Left colon (tissue), 2 donors: Measurements from ENCODE around the gene SLC49A3. TPM values are rescaled to one million over a fixed set of nuclear protein-coding genes. Genes with fewer than 3 reads are reported as not detected.

Experiments used
- ATAC-seq: fragments of 200-7000 bp; cut with Tn5 transposase; one replicate; pipeline ENCODE4 v1.9.1; 2020; ENCODE audit warnings: mild to moderate bottlenecking, moderate library complexity
- DNase-seq, 2 donors: peaks; one replicate each; pipeline ENCODE4 v3.0.0-alpha.2; 2020
- intact Hi-C, 2 donors: fragments of 100-400 bp; cut with DNase I in 1 of 2; cut with micrococcal nuclease in 1 of 2; formaldehyde crosslinking; loops; one replicate each; pipeline versions ENCODE4 v1.11.2 to v1.14.0; 2022; cut with DNase I, micrococcal nuclease
- total RNA-seq, 2 donors: library from RNA; stranded (reverse); fragmentation: NEBNext Ultra II Directional; extraction: Animal tissue kit (Norgen Biotek cat#: 25700); gene quantifications; one replicate each; pipeline ENCODE4 v1.2.1, GENCODE V29; 2021
- donor health status: DM: no; HTN: no; CAD: no.
- donor health status: DM: yes; HTN: yes; CAD: no.

SLC49A3 gene
- total RNA-seq, 2 donors from 2014 or later: 10.7 to 15.8 TPM

DNA sequence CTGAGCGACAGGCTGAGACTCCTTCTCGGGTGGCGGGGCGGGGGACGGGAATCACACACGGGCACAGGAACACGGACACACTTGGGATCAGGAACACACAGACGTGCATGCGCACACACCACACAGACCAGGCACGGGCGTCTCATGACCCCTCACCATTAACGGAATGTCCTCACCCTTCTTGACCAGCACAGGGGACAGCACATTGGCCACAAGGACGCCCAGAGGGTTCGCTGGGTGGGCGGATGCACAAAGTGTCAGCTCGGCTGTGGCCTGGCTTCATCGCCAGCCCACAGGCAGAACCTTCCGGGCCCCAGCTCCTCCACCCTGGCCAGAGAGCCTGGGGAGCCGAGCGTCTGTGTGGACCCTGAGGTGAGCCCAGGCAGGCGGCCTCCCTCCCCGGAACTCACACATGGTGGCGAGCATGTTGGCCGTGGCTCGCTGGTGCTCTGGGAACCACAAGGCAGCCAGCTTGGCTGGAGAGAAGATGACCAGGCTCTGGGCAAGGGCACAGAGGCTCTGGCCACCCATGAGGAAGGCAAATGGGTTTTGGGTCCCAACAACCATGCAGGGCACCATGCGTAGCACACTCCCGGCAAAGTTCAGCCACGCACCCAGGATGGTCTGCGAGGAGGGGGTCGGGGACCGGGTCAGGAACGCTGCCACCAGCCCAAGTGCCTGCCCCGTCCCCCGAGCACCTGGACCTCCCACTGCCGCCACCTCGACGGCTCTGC is 3.1 kb downstream of the SLC49A3 start:
- peak in 1 of 2 donors; percentile 5 for DNase-seq
- intact Hi-C loops: no loop called here
- no peak for ATAC-seq

DNA sequence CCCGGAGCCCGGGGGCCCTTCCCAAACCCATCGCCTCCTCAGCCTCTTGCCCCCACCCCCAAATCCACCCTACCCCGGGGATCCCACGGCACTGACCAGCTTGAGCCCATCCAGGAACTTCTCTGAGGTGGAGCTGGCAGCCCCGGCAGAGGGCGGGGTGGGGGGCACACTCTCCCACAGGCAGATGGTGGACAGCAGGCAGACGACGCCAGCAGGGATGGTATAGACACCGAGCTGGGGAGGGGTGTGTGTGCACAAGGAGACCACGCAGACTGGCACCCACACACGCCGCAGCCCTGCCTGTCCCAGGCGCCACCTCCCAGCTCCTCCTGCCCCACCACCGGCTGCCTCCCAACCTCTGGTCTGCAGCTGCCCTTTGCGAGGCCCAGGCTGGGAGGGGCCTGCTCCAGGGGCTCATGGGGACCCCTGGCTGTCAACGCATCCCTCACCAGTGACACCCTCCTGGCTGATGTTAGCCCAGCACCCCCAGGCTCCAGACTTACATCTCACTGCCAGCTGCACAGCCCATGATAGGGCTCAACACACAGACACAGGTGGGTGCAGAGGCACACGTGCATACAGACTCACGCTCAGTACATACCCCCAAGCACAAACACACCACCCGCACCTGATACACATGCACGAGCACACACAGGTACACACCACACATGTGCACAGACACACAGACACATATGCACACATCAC is 4.2 kb downstream of the SLC49A3 start:
- DNase-seq (no peak), ATAC-seq (no peak)
- intact Hi-C loops: no loop called here

DNA sequence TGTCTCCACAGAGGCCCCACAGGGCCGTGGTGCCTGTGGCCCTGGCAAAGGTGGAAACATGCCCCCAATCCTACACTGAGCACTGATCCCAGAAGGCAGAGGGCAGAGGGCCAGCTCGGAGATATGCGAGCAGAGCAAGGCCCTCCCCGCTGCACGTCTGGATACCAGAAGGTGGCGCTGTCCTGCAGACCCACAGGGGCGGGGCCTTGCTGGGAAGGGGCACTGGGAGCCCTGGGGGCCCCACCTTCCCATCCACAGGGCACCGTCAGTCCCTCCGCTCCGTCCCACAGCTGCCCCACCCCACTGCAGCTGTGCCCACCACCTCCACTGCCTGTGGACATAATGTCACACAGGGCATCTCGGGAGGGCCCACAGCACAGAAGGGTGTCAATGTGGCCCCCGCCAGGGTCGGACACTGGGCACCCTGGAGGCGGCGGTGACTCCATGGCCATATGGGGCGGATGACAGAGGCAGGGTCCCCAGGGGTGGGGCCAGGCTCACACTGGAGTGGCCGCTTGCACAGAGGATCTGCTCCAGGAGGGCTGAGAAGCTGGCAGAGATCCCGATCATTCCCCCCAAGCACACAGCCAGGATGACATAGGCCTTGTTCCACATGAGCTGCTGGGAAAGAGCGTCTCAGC is 4.8 kb downstream of the SLC49A3 start:
- ATAC-seq: peak; percentile 25
- intact Hi-C loops: no loop called here
- peak; percentile 69 to 80 for DNase-seq

DNA sequence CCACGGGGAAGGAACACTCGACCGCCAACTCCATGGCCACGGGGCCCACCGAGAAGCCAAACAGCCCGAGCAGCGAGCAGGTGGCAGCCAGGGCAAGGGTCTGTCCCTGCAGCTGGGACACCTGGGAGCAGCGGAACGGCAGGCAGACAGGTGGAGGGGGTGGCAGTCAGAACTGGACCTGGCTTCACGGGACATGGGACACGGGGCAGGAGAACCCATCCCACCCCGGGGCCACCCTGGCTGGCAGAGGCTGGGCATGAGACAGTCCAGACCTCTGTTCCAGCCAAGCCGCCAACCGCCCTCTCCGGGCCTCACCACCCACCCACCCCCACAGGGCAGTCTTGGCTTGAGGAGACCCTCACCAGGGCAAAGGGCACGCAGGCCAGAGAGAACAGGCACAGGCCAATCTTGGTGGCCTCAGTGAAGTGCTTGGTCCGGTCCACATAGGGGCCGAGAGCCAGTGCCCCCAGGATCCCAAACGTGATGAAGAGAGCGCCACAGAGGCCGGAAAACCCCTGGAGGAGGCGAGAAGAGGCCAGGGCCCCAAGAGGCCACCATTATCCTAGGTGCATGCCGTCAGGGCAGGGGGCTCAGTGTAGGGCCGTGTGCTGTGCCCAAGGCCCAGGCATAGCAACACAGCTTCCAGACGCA is 5.6 kb downstream of the SLC49A3 start:
- DNase-seq (no peak), ATAC-seq (no peak)
- intact Hi-C loops: no loop called here

- DNase-seq (no peak), ATAC-seq (peak; percentile 3)
- intact Hi-C loops: no loop called here
Observed at GRCh38 chr4:682490-683172, 6.3 kb downstream of the SLC49A3 start.

DNA sequence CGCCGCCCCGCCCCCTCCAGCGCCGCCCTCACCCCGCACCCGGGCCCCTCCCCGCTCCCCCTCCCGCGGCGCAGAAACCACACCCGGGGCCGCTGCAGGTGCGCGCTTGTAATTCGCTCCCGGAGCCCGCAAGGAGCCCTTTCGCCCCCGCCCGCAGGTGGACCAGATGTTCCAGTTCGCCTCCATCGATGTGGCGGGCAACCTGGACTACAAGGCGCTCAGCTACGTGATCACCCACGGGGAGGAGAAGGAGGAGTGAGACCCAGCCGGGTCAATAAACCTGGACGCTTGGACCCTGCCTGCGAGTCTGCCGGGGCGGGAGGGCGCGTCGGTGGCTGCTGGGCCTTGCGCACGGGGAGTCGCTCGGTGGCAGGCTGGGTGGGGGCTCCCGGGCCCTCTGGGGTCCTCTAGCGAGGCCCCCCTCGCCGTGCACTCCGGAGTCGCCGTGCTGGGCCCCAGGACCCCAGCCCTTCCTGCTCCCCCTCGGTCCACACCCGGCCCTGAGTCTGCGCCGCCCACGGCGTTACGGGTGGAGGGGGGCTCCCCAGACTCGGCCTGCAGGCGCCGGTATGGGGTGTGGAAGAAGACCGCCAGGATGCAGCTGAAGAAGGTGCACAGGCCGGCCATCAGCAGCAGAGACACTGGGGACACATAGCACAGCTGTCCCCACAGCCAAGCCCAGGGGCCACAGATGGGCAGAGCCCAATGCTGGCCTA is 7.1 kb downstream of the SLC49A3 start:
- intact Hi-C loops: no loop called here
- ATAC-seq: peak; percentile 54
- peak; percentile 83 to 85 for DNase-seq

GRCh38 chr4:680928-681645 is 7.9 kb downstream of the SLC49A3 start:
- peak; percentile 1 for ATAC-seq
- intact Hi-C loops: no loop called here
- DNase-seq: peak; percentile 74

GRCh38 chr4:680551-680927 is 8.4 kb downstream of the SLC49A3 start:
- intact Hi-C loops: no loop called here
- DNase-seq (peak; percentile 55 to 59), ATAC-seq (no peak)

DNA sequence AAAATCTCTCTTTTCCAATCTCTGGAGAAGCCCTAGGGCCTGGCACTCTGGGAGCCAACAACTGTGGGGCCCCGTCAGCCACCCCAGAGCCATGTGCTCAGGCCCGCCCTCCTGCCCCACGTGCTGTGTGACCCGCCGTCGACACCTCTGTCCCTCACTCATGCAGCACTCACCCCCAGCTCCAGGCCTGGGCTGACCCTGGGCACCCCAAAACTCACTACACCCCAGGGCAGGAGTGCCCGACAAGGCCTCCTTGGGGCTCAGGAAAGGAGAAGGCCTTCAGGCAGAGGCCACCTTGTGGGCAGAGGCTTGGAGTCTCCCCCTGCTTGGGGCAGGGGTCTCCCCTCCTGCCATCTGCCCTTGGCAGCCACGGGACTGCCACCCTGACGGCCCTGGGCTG is 8.9 kb downstream of the SLC49A3 start:
- ATAC-seq (no peak), DNase-seq (no peak)
- intact Hi-C loops: no loop called here

- ATAC-seq: no peak
- intact Hi-C loops: no loop called here
- no peak for DNase-seq
Observed at GRCh38 chr4:679629-680028, 9.3 kb downstream of the SLC49A3 start.

DNA sequence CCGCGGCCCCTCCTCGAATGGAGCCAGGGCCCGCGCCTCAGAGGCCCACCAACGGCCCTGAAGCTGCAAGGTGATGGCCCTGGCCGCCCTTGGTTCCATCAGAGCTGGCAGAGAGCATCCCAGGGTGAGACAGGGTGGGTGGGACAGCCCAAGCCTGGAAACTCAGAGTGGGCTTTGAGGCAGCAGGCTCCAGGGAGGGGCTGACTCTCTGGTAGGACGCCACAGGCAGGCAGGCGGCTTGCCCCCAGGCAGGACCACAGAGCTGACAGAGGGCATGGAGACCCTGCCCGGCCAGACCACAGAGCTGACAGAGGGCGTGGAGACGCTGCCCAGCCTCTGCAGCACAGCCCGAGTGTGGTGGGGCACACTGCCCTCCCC is 9.9 kb downstream of the SLC49A3 start:
- DNase-seq (peak in 1 of 2 donors; percentile 26), ATAC-seq (no peak)
- intact Hi-C loops: no loop called here

DNA sequence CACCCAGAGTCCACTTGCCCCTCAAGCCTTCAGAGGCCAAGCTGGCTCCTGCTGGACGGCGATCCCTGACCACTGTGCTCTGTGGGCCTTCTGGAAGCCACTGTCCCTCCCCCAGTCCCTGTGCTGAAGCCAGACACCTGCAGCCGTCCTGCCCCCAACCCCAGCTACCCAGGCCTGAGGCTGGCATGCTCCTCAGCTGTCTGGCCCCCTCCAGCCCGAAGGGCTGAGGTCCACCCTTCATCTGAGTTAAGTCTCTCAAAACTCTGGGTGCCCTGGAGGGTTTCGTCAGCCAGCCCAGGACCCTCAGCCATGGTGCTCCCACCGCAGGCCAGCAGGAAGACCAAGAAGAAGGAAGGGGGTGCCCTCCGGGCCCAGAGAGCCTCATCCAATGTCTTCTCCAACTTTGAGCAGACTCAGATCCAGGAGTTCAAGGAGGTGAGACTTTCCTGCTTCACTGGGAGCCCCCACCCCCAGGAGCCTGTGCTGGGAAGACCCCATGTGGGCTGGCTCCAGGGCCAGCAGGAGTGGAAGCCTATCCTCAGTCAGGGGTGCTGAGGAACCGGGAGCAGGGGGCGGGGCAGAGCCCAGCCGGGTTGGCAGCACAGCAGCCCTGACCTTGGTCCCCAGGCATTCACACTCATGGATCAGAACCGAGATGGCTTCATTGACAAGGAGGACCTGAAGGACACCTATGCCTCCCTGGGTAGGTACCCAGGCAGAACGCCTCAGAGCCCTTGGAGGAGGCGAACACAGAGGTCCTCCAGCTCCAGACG is 10.4 kb downstream of the SLC49A3 start:
- ATAC-seq (no peak), DNase-seq (no peak)
- intact Hi-C loops: no loop called here

DNA sequence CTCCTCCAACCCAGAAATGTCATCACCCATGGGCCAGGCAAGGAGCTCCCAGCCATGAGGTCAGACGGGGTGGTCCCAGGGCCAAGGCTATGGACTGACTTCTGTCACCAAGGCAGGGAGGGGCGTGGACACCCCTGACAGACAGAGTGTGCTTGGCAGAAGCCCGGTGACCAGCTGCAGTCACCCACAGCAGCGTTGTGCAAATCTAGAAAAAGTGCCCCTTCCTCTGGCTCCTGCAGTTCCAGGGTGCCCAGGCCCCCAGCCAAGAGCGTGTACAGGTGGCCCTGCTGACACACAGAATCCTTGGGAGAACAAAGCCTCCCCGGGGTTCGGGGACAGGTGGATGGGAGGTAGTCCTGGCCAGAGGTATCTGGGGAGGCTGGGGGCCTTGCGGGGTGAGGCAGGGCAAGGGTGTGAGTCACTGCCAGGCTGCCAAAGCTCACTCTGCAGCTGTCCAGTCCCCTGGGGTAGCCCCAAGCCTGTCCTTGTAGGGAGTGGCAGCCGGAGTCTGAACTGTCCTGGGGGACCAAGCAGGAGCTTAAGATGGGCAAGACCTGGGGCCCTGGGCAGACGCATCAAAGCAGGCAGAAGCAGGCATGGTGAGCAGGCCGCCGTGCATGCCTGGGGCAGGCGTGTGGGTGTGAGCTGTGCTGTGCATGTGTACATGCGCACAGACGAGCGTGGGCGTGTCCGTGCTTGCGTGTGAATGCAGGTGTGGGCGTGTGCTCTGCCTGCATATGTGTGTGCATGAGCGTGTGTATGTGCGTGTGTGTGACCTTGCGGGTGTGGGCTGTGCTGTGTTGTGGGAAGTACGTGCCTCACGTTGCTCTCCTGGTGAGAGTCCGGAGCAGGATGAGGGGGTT is 11.3 kb downstream of the SLC49A3 start:
- peak; percentile 50 for ATAC-seq
- DNase-seq: peak; percentile 74 to 90
- intact Hi-C loops: no loop called here

GRCh38 chr4:676871-677235 is 12.1 kb downstream of the SLC49A3 start:
- intact Hi-C loops: no loop called here
- DNase-seq (no peak), ATAC-seq (no peak)

GRCh38 chr4:675980-676870 is 12.7 kb downstream of the SLC49A3 start:
- intact Hi-C loops: no loop called here
- ATAC-seq (no peak), DNase-seq (no peak)
